Stimulated activated CD4-positive, alpha-beta T cell treated with anti-CD3 and anti-CD28 coated beads, Interleukin-1b, Interleukin-23, amount 100 ng/mL, for 48 hours (primary cell): ENCODE measurements around the gene MN1.
"Not testable (repeated sequence)": the region's sequence is repeated elsewhere in the genome, so short reads cannot be mapped to it uniquely, and the experiment has no call there.

Experiments
- DNase-seq: peaks from one replicate; pipeline ENCODE4 v3.0.0-alpha.2; 2020

Gene MN1

GRCh38 chr22:27756212-27756660 lies 45.3 kb downstream of the MN1 start:
- no peak for DNase-seq

- DNase-seq: no peak
Measured at GRCh38 chr22:27755521-27756211, 45.9 kb downstream of the MN1 start.

GRCh38 chr22:27754888-27755480 lies 46.6 kb downstream of the MN1 start:
- no peak for DNase-seq

- no peak for DNase-seq
Measured at GRCh38 chr22:27754247-27754887, 47.2 kb downstream of the MN1 start.

GRCh38 chr22:27752771-27753170 lies 48.8 kb downstream of the MN1 start:
- no peak for DNase-seq

- DNase-seq: no peak
Measured at GRCh38 chr22:27752141-27752540, 49.4 kb downstream of the MN1 start.

- no peak for DNase-seq
Measured at GRCh38 chr22:27751277-27752070, 50.1 kb downstream of the MN1 start.

- DNase-seq: no peak
Measured at GRCh38 chr22:27750584-27751265, 50.8 kb downstream of the MN1 start.

- DNase-seq: no peak
Measured at GRCh38 chr22:27749597-27750225, 51.8 kb downstream of the MN1 start.

GRCh38 chr22:27748751-27749191 lies 52.8 kb downstream of the MN1 start:
- no peak for DNase-seq

GRCh38 chr22:27748349-27748748 lies 53.2 kb downstream of the MN1 start:
- DNase-seq: no peak

- DNase-seq: no peak
Measured at GRCh38 chr22:27747396-27748221, 53.9 kb downstream of the MN1 start.

GRCh38 chr22:27746918-27747317 lies 54.6 kb downstream of the MN1 start:
- DNase-seq: no peak

- no peak for DNase-seq
Measured at GRCh38 chr22:27745809-27746208, 55.7 kb downstream of the MN1 start.

GRCh38 chr22:27745154-27745553 lies 56.4 kb downstream of the MN1 start:
- DNase-seq: no peak

- DNase-seq: not testable (repeated sequence)
Measured at GRCh38 chr22:27744078-27744477, 57.5 kb downstream of the MN1 start.

GRCh38 chr22:27740202-27740748 lies 61.3 kb downstream of the MN1 start:
- DNase-seq: no peak

GRCh38 chr22:27737521-27737920 lies 64.0 kb downstream of the MN1 start:
- DNase-seq: no peak

- DNase-seq: no peak
Measured at GRCh38 chr22:27734066-27734465, 67.5 kb downstream of the MN1 start.

- DNase-seq: no peak
Measured at GRCh38 chr22:27732841-27733240, 68.7 kb downstream of the MN1 start.

GRCh38 chr22:27732391-27732790 lies 69.2 kb downstream of the MN1 start:
- no peak for DNase-seq
